ENCODE data around the gene ATF3.

The ATF3 gene

GRCh38 chr1:212608392-212608958 is at the start of gene ATF3:
Gene ATF3, plus strand, starts transcription at chr1:212608761. Its CDS starts 6,261 bp downstream, at chr1:212615022.
- peak; percentile 98 for DNase-seq

GRCh38 chr1:212559929-212560328 is 48.6 kb upstream of the ATF3 start:
- DNase-seq = no peak

DNA sequence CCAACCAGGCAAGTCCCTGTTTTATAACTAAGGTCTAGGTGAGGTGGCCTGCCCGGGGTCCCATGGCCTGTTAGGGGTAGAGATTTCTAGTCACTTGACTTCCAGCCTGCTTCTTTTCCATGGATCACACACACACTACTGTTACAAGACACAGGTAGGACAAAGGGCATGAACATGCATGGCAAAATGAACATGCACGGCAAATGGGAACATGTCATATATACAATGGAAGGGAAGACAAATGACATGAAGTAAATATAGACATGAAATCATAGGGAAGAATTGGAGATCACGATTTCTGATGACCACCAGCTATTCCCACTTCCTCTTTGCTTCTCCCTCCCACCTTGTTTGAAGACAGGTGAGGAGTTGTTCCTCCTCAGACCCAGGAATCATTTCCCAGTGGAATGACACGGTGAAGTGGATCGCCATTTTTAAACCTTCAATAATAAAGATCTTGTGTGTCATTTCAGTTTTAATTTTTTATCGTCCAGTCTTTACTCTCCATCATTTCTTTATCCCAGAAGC is 47.6 kb upstream of the ATF3 start:
- DNase-seq = no peak

- DNase-seq = no peak
Observed at GRCh38 chr1:212561501-212561931, 47.0 kb upstream of the ATF3 start.

- no peak for DNase-seq
Observed at GRCh38 chr1:212562771-212563170, 45.8 kb upstream of the ATF3 start.

GRCh38 chr1:212565079-212565478 is 43.5 kb upstream of the ATF3 start:
- no peak for DNase-seq

DNA sequence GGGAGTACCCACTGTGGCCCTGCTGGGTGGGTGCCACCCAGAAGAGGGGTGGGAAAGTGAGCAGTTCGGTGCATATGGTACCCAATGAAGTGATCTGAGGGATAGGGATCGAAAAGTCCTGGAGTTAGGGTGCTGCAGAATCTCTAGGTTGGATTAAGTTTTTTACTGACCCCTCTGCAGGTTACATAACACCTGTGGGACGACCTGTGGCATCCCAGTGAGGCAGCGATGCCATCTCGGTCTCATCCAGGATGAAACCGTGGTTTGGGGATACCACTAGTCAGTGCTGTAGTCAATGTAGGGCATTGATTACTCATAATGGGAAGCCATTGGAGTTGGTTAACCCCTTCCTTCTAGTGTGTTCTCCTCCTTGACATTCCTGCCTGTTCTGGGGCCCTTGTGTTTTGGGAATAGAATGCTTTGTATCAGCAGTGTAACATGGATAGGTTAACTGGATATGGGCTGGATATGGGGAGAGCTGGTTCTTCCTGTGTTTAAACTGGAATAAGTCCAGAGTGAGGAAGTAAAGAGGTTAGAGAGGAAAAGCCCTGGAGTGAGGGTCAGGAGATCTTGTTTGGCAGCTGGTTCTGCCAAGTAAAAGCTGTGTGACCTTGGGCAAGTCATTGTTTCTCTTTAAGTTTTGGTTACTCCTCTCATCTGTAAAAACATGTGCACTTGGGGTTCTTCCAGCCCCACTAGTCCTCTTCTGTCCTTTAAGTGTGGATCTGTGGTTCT is 42.8 kb upstream of the ATF3 start:
- no peak for DNase-seq

DNA sequence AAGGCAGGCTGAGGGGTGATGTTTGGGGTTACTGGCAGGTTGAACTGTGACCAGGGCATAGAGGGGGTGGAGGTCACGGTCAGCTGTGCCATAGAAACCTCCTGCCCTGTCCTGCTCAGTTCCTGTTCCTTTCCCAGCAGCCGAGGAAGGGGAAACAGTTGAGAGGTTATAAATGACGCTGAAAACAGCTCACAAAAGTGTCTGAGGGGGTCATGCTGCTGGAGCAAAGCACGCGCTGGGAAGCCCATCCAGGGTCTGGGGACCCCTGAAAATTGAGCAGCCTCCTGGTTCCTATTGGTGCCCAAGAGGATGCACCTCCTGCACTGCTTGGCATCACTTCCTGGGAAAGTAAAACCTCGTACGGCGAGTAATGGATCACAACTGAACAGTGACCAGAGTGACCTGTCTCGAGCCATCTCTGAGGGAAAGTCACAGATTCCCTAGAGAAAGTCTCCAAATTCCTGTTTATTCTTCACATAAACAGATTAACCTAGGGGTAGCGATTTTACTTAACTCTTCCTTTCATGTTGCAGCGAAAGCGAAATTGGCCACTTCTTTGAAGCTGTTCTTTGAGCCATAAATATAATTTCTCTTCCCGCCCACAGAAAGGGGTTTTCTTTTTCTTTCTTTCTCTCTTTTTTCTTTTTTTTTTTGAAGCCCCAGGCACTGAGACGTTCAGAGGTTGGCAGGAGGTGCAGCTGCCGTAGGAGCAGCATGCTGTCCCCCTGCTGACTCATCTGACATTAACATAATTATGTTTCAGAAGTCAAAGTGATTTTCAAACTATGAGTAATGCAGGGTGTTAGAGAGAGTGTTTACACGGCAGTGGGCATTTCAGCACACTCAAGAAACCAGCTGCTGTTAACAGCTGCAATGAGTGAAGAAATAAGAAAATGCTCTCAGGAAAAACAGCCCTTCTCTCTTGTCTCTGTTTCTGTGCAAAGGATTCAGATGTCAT is 41.8 kb upstream of the ATF3 start:
- peak; percentile 60 for DNase-seq

DNA sequence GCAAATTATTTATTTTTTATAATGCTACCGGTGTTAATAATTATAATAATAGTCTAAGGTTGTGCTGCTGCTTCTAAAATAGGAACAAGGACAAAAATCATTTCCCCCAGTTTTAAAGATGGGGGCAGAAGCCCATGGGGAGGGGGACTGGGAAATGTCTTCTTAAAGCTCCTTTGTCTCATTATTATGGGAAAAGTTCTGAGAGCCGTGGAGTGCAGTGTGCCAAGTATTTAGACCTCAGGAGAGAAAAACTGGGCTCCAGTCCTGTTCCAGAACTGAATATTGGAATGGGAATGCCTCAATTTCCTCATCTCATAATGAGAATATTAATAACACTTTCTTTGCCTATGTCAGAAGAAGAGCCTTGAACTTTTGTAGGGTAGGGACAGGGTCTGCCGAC is 40.9 kb upstream of the ATF3 start:
- no peak for DNase-seq

DNA sequence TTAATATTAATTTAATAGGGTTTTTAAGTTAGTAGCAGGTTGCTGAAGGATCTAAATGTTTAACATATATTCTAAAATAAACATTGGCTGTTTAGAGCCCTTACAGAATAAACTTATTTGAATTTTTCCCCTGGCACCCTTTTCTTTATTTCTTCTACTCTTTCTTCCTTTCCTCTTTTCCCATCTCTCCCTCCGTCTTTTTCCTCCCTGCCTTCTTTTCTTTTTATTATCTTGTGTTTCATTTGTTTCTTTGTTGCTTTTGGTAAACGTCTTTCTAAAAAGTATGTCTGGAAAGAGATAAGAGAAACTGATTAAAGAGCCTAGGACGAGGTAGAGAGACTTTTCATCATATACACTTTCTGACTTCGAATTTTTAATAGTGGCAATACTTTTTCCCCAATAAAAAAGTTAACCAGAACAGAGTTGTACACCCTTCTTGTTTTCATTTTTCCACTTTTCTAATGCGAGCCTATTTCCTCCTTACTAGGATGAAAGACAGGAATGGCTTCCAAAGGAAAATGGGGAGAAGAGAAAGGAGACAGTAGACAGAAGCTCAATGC is 39.5 kb upstream of the ATF3 start:
- no peak for DNase-seq

DNA sequence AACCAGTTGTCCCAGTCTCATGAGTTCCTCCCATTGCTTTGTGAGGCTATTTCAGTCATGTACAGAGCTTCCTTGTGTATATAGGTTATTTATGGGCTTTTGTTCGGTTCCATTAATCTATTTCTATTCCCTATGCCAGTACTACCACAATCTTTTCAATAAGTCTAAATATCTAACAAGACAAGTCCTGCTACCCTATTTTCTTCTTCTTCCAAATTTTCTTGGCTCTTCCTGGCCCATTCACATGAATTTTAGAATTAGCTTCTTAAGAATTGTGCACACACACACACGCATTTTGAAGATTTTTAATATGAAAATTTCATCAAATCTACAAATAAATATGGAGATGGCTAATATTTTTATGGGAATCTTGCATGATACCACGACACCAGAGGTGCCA is 33.8 kb upstream of the ATF3 start:
- DNase-seq = no peak

GRCh38 chr1:212575333-212575732 is 33.2 kb upstream of the ATF3 start:
- no peak for DNase-seq

DNA sequence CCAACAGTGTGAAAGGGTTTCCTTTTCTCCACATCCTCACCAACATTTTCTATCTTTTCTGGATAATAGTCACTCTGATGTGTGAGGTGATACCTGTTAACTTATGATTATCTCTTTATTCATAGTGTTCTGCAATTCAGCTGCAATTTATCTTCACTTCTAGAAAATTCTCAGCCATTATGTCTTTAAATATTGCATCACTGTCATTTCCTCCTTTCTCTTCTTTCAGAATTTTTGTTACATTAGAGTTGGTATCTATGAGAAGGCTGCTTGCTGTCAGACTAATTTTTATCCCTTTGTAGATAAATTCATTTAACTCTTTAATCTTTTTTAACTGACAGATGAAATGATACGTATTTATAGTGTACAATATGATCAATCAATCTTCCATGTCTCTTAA is 30.5 kb upstream of the ATF3 start:
- no peak for DNase-seq

- DNase-seq = no peak
Observed at GRCh38 chr1:212581034-212581433, 27.5 kb upstream of the ATF3 start.

DNA sequence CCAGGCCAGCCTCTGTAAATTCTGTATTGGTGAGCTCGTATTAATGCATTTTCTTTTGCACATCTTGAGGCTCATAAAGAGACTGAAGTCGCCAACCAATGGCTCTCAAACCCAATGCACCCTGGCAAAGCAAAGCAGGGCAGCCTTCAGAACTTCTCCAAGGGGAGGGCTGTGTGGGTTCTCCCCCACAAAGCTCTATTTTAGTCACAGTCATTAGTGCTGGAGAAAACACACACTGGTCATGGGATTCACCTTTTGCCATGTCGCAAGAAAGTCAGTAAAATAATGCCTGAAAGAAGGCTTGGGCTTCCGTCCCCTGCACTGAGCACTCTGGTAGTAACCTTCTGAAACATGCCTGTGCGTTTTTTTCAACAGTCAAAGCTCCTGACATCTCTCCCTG is 26.3 kb upstream of the ATF3 start:
- DNase-seq = no peak

GRCh38 chr1:212582808-212583615 is 25.5 kb upstream of the ATF3 start:
- DNase-seq = no peak

DNA sequence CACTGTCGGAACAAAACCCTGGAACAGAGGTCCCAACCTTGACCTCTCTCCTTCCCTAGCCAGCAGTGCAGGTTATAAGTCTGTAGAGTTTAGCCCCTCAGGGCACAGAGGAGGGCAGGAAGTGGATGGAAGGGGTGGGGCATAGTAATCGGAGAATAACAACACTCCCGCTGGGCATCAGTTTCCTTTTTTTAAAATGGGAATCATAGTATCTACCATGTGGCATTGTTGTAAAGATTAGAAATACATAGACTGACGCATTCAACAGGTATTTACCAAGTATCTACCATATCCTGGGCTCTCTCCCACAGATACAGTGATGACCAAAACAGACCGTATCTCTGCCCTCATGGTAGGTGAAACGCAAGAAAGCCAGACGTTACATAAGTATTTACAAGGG is 24.9 kb upstream of the ATF3 start:
- DNase-seq = no peak

DNA sequence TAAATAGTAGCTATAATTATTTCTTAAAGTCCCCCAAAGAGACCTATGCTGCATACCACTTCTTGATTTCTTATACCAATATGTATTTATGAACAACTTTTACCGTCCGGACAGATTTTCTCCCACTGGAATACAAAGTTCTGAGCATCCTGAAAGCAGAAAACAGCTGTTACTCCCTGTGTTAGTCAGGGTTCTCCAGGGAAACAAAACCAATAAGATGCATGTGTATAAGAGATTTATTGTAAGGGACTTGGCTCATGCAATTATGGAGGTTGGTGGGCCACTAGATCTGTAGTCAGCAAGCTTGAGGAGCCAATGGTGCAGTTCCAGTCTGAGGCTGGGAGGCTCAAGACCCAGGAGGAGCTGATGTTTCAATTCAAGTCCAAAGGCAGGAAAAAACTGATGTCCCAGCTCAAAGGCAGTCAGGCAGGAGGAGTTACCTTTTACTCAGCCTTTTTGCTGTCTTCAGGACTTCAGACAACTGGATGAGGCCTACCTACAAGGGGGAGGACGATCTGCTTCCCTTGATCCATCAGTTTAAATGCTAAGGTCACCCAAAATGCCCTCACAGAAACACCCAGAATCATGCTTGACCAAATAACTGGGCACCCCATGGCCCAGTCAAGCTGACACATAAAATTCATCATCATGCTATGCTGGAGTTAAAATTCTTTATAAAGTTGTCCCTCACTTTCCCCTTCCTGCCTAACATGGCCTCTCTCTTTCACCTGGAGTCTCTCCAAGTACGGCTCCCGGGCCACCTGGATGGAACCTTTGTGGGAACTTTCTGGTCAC is 24.3 kb upstream of the ATF3 start:
- no peak for DNase-seq

DNA sequence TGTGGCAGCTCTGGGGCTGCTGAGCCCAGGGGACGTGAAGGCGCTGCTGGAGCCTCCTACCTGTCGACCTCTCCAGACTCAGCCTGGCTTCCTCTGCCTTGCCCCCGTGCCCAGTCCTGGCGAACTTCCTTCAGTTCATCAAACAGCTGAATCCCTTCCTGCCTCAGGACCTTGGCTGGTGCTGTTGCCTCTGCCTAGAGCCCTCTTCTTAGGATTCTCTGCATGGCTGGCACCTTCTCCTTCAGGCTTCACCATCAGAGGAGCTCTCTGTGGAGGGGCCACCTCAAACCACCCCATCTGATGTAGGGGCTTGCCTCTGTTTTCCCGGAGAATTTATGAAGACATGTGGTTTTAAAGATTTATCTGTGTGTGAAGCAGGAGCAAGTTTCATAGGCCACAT is 23.4 kb upstream of the ATF3 start:
- no peak for DNase-seq

GRCh38 chr1:212586206-212587015 is 22.1 kb upstream of the ATF3 start:
- no peak for DNase-seq

Measured in NCI-H1436 treated with DMSO at 0.1 percent for 48 hours (cell line).